ENCODE data around the gene CREBRF. TPM values are rescaled to one million over a fixed set of nuclear protein-coding genes. Genes with fewer than 3 reads are reported as not detected.
"Not testable (repeated sequence)": the region's sequence is repeated elsewhere in the genome, so short reads cannot be mapped to it uniquely, and the experiment has no call there.

CREBRF gene
- total RNA-seq, 2 experiments from 2014 or later, result 12.1 to 12.5 TPM

DNA sequence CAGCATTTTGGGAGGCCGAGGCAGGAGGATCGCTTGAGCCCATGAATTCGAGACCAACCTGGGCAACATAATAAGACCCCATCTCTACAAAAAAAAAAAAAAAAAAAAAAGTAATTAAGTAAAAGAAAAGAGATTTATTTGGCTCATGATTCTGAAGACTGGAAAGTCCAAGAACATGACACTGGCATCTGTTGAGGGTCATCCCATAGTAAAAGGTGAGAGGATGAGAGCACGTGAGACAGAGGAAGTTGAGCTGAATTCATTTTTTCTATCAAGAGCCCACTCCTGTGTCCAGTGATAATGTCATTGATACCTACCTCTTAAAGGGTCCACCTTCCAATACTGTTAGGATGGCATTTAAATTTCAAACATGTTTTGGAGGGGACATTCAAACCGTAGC is 19.8 kb downstream of the CREBRF start:
- no peaks in the 10 kb centered on the region for H3K9me3 ChIP-seq (ENCODE audit: low read length)
- no peaks in the 10 kb centered on the region for H3K79me2 ChIP-seq (ENCODE audit: insufficient read depth, low read depth, low read length)
- intact Hi-C loops (cut with micrococcal nuclease; ENCODE audit: unreplicated experiment), result no loop called here
- H3K9me2 ChIP-seq (ENCODE audit: insufficient read depth, low read length), result no peaks in the 10 kb centered on the region
- H4K20me1 ChIP-seq (ENCODE audit: insufficient read depth, low read length), result no peaks in the 10 kb centered on the region
- H3K4me1 ChIP-seq (ENCODE audit: insufficient read depth, low read length, poor library complexity, severe bottlenecking), result no peaks in the 10 kb centered on the region
- TF ChIP-seq EZH2phosphoT487 (IDR thresholded peaks at IDR 0.05; ENCODE audit: borderline replicate concordance, low read depth, low read length), result no peak
- TF ChIP-seq, protein P1, sequence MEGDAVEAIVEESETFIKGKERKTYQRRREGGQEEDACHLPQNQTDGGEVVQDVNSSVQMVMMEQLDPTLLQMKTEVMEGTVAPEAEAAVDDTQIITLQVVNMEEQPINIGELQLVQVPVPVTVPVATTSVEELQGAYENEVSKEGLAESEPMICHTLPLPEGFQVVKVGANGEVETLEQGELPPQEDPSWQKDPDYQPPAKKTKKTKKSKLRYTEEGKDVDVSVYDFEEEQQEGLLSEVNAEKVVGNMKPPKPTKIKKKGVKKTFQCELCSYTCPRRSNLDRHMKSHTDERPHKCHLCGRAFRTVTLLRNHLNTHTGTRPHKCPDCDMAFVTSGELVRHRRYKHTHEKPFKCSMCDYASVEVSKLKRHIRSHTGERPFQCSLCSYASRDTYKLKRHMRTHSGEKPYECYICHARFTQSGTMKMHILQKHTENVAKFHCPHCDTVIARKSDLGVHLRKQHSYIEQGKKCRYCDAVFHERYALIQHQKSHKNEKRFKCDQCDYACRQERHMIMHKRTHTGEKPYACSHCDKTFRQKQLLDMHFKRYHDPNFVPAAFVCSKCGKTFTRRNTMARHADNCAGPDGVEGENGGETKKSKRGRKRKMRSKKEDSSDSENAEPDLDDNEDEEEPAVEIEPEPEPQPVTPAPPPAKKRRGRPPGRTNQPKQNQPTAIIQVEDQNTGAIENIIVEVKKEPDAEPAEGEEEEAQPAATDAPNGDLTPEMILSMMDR (conservative IDR thresholded peaks at IDR 0.05; ENCODE audit: low read length), result no peak
- H3K4me3 ChIP-seq (ENCODE audit: low read depth, low read length, poor library complexity, severe bottlenecking), result no peak overlapping the region
- no peak overlapping the region for H3K4me2 ChIP-seq (ENCODE audit: low read length)
- ChIA-PET CTCF (ENCODE audit: unreplicated experiment) (no interaction called here), POLR2A (interaction anchor here (0.6 to 0.7 kb wide), 2 partner anchors 16 to 103 kb away, joined by 3 to 5 read pairs; no protein-coding TSS in a partner anchor)
- BruUV-seq (replicated peaks), result no TSS peak
- no peak overlapping the region for H3K27ac ChIP-seq (ENCODE audit: low read depth, low read length, poor library complexity, severe bottlenecking)
- no peak overlapping the region for H2AFZ ChIP-seq (ENCODE audit: low read length)
- H3K36me3 ChIP-seq (ENCODE audit: insufficient read depth, low read length), result no peaks in the 10 kb centered on the region
- DNase-seq (ENCODE audit: low spot score), result no peak

DNA sequence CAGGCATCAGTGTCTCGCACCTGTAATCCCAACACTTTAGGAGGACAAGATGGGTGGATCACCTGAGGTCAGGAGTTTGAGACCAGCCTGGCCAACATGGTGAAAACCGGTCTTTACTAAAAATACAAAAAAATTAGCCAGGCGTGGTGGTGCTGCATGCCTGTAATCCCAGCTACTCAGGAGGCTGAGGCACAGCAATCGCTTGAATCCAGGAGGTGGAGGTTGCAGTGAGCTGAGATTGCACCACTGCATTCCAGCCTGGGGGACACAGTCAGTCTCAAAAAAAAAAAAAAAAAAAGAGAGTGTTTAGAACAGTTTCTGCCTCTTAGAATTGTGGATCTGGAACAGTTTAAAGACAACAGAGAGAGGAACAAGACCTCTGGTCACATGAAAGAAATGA is 20.3 kb downstream of the CREBRF start:
- H3K9me2 ChIP-seq (ENCODE audit: insufficient read depth, low read length); H3K9me3 ChIP-seq (ENCODE audit: low read length); H3K79me2 ChIP-seq (ENCODE audit: insufficient read depth, low read depth, low read length); H3K27ac ChIP-seq (ENCODE audit: low read depth, low read length, poor library complexity, severe bottlenecking); H3K36me3 ChIP-seq (ENCODE audit: insufficient read depth, low read length); H3K4me2 ChIP-seq (ENCODE audit: low read length); H3K4me1 ChIP-seq (ENCODE audit: insufficient read depth, low read length, poor library complexity, severe bottlenecking); BruUV-seq (replicated peaks); intact Hi-C loops (cut with micrococcal nuclease; ENCODE audit: unreplicated experiment); H3K4me3 ChIP-seq (ENCODE audit: low read depth, low read length, poor library complexity, severe bottlenecking); H4K20me1 ChIP-seq (ENCODE audit: insufficient read depth, low read length); H2AFZ ChIP-seq (ENCODE audit: low read length); DNase-seq (ENCODE audit: low spot score); CTCF ChIA-PET (ENCODE audit: unreplicated experiment): not testable (repeated sequence)
- POLR2A ChIA-PET, result interaction anchor here (0.7 kb wide), 1 partner anchor 16 kb away, joined by 5 read pairs; no protein-coding TSS in a partner anchor

DNA sequence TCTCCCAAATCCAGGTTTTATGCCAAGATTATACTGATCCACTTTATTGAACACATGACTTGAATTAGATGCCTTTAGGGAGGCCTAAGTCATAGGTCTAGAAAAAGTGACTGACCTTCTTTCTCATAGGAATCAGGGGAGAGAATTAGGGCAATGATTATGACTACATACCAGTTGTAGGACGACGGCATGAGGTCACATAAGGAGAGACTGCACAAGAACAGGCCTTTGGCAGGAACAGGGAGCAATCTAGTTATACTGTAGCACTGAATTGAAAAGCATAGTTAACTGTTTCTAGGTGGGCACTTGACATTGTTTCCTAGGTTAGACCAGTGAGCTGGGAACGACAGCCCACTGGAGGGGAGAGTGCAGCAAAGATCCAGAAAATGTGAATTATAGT is 22.7 kb downstream of the CREBRF start:
- no peak for DNase-seq (ENCODE audit: low spot score)
- Histone ChIP-seq H3K36me3 (ENCODE audit: insufficient read depth, low read length) (no peaks in the 10 kb centered on the region; the same call in 1 of the 2 replicates), H3K9me3 (ENCODE audit: low read length) (no peaks in the 10 kb centered on the region), H3K27ac (ENCODE audit: low read depth, low read length, poor library complexity, severe bottlenecking) (no peak overlapping the region), H3K79me2 (ENCODE audit: insufficient read depth, low read depth, low read length) (no peaks in the 10 kb centered on the region), H3K4me3 (ENCODE audit: low read depth, low read length, poor library complexity, severe bottlenecking) (no peak overlapping the region), H2AFZ (ENCODE audit: low read length) (no peak overlapping the region), H4K20me1 (ENCODE audit: insufficient read depth, low read length) (no peaks in the 10 kb centered on the region), H3K4me1 (ENCODE audit: insufficient read depth, low read length, poor library complexity, severe bottlenecking) (no peaks in the 10 kb centered on the region), H3K9me2 (ENCODE audit: insufficient read depth, low read length) (no peaks in the 10 kb centered on the region), H3K4me2 (ENCODE audit: low read length) (no peak overlapping the region)
- no TSS peak for BruUV-seq (replicated peaks)
- POLR2A ChIA-PET, result interaction anchor here (0.6 kb wide), 1 partner anchor 17 kb away, joined by 3 read pairs; no protein-coding TSS in a partner anchor
- TF ChIP-seq EZH2phosphoT487 (IDR thresholded peaks at IDR 0.05; ENCODE audit: borderline replicate concordance, low read depth, low read length), result no peak
- TF ChIP-seq, protein P1 (conservative IDR thresholded peaks at IDR 0.05; ENCODE audit: low read length), result no peak
- CTCF ChIA-PET (ENCODE audit: unreplicated experiment), result no interaction called here
- intact Hi-C loops (cut with micrococcal nuclease; ENCODE audit: unreplicated experiment), result no loop called here
